Liver (tissue), 3 donors: ENCODE measurements around the gene PCNX2.

Experiments
- FOXA1 ChIP-seq: IDR thresholded peaks from 2 replicates; pipeline ENCODE4 v1.6.1; 2016; ENCODE audit warnings: antibody characterized with exemption
- HNF4G ChIP-seq: IDR thresholded peaks from 2 replicates; pipeline ENCODE4 v1.6.1; 2016; ENCODE audit warnings: antibody characterized with exemption
- JUND ChIP-seq, 2 donors: IDR thresholded peaks; 2 replicates each; pipeline ENCODE4 v1.6.1; 2016; ENCODE audit warnings: antibody characterized with exemption in 2 of 2
- RAD21 ChIP-seq, 2 donors: IDR thresholded peaks; 2 replicates each; pipeline ENCODE4 v1.6.1; 2016; ENCODE audit warnings: antibody characterized with exemption in 2 of 2, mild to moderate bottlenecking in 2 of 2
- RXRA ChIP-seq, 2 donors: IDR thresholded peaks; 2 replicates each; pipeline ENCODE4 v1.6.1; 2017 to 2018; ENCODE audit warnings: antibody characterized with exemption in 2 of 2, mild to moderate bottlenecking in 1 of 2
- SP1 ChIP-seq: IDR thresholded peaks from 2 replicates; pipeline ENCODE4 v1.6.1; 2018; ENCODE audit warnings: antibody characterized with exemption, mild to moderate bottlenecking
- TAF1 ChIP-seq: conservative IDR thresholded peaks from 2 replicates; pipeline ENCODE4 v1.6.1; 2016; ENCODE audit warnings: antibody characterized with exemption, mild to moderate bottlenecking
- YY1 ChIP-seq: IDR thresholded peaks from 2 replicates; pipeline ENCODE4 v1.6.1; 2016; ENCODE audit warnings: antibody characterized with exemption, mild to moderate bottlenecking
- TF ChIP-seq, protein P1 (sequence below): fragments of 150-350 bp; IDR thresholded peaks from 2 replicates; pipeline ENCODE4 v1.5.1; 2017; ENCODE audit warnings: improper control_type of control experiment, low read depth, low read length; ENCODE audit not compliant: missing input control
- TF ChIP-seq, protein P2 (sequence below): IDR thresholded peaks from 2 replicates; pipeline ENCODE4 v1.6.1; 2016; ENCODE audit warnings: antibody characterized with exemption
- TF ChIP-seq, protein P3 (sequence below): IDR thresholded peaks from 2 replicates; pipeline ENCODE4 v1.6.1; 2016; ENCODE audit warnings: antibody characterized with exemption
- donor health status: healthy.
- donor health status: healthy.

DNA sequence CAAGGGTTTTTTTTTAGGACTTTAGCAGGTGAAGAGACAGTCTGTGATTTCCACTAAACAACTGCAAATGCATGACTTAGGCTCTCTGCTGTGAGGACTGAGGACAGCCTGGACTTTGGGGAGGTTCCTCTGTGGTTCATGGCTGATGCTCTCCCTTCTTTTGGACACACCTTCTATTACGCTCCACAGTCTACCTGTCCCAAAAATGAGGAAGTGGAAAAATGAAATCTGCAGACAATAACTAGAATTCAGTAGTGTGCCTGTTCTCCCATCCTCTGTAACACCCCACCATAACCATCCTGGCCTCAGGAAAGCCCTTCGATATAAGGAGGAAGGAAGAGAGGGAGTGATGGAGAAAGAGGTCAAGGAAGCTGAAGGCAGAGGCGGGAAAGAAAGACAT lies 276.4 kb downstream of the PCNX2 start:
- TF ChIP-seq YY1 (no peak), HNF4G (no peak), FOXA1 (no peak), RXRA (IDR thresholded peaks at IDR 0.05) (no peak), RAD21 (IDR thresholded peaks at IDR 0.05) (no peak), JUND (IDR thresholded peaks at IDR 0.05) (no peak), SP1 (no peak), TAF1 (no peak)
- TF ChIP-seq, protein P1, sequence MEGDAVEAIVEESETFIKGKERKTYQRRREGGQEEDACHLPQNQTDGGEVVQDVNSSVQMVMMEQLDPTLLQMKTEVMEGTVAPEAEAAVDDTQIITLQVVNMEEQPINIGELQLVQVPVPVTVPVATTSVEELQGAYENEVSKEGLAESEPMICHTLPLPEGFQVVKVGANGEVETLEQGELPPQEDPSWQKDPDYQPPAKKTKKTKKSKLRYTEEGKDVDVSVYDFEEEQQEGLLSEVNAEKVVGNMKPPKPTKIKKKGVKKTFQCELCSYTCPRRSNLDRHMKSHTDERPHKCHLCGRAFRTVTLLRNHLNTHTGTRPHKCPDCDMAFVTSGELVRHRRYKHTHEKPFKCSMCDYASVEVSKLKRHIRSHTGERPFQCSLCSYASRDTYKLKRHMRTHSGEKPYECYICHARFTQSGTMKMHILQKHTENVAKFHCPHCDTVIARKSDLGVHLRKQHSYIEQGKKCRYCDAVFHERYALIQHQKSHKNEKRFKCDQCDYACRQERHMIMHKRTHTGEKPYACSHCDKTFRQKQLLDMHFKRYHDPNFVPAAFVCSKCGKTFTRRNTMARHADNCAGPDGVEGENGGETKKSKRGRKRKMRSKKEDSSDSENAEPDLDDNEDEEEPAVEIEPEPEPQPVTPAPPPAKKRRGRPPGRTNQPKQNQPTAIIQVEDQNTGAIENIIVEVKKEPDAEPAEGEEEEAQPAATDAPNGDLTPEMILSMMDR = no peak
- TF ChIP-seq, protein P2, sequence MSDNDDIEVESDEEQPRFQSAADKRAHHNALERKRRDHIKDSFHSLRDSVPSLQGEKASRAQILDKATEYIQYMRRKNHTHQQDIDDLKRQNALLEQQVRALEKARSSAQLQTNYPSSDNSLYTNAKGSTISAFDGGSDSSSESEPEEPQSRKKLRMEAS = no peak
- TF ChIP-seq, protein P3, sequence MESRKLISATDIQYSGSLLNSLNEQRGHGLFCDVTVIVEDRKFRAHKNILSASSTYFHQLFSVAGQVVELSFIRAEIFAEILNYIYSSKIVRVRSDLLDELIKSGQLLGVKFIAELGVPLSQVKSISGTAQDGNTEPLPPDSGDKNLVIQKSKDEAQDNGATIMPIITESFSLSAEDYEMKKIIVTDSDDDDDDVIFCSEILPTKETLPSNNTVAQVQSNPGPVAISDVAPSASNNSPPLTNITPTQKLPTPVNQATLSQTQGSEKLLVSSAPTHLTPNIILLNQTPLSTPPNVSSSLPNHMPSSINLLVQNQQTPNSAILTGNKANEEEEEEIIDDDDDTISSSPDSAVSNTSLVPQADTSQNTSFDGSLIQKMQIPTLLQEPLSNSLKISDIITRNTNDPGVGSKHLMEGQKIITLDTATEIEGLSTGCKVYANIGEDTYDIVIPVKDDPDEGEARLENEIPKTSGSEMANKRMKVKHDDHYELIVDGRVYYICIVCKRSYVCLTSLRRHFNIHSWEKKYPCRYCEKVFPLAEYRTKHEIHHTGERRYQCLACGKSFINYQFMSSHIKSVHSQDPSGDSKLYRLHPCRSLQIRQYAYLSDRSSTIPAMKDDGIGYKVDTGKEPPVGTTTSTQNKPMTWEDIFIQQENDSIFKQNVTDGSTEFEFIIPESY = no peak
